Measurements from ENCODE around the gene CIDEB. TPM values are rescaled to one million over a fixed set of nuclear protein-coding genes. Genes with fewer than 3 reads are reported as not detected.

Gene CIDEB
- total and polyA plus RNA-seq, 2 of the 13 experiments (the other 11 are each of a cell fraction or from before 2014, with no cell fraction given) = 35.8 to 110 TPM

DNA sequence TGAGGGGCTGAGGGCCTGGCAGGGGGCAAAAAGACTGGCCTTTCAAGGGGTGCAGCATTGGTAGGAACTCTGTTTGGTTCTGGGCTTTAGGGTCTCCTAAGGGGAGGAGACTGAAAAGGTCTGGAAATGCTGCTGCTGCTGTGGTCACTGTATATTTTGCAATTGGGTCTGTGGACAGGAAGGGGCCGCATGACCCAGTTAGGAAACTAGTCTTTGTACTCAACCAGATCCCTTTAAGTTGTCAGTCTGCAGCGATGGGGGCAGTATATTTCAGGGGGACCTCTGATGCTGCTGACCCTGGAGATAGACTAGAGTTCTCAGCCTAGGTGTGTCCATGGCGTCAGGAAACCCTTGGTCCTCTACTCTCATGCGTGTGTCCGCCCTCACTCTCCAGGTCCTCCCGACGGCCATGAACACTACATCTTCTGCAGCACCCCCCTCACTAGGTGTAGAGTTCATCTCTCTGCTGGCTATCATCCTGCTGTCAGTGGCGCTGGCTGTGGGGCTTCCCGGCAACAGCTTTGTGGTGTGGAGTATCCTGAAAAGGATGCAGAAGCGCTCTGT, 7.5 kb upstream of the CIDEB start (continued):
- TF ChIP-seq HMG20B (CRISPR knock-in tag; conservative IDR thresholded peaks at IDR 0.05) = peak; percentile 40; the same call in 1 of the 2 replicates
- no peak for TF ChIP-seq ZNF207 (IDR thresholded peaks at IDR 0.05; ENCODE audit: borderline replicate concordance)
- TF ChIP-seq, protein P1, sequence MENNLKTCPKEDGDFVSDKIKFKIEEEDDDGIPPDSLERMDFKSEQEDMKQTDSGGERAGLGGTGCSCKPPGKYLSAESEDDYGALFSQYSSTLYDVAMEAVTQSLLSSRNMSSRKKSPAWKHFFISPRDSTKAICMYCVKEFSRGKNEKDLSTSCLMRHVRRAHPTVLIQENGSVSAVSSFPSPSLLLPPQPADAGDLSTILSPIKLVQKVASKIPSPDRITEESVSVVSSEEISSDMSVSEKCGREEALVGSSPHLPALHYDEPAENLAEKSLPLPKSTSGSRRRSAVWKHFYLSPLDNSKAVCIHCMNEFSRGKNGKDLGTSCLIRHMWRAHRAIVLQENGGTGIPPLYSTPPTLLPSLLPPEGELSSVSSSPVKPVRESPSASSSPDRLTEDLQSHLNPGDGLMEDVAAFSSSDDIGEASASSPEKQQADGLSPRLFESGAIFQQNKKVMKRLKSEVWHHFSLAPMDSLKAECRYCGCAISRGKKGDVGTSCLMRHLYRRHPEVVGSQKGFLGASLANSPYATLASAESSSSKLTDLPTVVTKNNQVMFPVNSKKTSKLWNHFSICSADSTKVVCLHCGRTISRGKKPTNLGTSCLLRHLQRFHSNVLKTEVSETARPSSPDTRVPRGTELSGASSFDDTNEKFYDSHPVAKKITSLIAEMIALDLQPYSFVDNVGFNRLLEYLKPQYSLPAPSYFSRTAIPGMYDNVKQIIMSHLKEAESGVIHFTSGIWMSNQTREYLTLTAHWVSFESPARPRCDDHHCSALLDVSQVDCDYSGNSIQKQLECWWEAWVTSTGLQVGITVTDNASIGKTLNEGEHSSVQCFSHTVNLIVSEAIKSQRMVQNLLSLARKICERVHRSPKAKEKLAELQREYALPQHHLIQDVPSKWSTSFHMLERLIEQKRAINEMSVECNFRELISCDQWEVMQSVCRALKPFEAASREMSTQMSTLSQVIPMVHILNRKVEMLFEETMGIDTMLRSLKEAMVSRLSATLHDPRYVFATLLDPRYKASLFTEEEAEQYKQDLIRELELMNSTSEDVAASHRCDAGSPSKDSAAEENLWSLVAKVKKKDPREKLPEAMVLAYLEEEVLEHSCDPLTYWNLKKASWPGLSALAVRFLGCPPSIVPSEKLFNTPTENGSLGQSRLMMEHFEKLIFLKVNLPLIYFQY (CRISPR knock-in tag; IDR thresholded peaks at IDR 0.05; ENCODE audit: borderline replicate concordance) = peak; percentile 95
- no peak for TF ChIP-seq HOXD1 (CRISPR knock-in tag; IDR thresholded peaks at IDR 0.05)
- TF ChIP-seq, protein P2, sequence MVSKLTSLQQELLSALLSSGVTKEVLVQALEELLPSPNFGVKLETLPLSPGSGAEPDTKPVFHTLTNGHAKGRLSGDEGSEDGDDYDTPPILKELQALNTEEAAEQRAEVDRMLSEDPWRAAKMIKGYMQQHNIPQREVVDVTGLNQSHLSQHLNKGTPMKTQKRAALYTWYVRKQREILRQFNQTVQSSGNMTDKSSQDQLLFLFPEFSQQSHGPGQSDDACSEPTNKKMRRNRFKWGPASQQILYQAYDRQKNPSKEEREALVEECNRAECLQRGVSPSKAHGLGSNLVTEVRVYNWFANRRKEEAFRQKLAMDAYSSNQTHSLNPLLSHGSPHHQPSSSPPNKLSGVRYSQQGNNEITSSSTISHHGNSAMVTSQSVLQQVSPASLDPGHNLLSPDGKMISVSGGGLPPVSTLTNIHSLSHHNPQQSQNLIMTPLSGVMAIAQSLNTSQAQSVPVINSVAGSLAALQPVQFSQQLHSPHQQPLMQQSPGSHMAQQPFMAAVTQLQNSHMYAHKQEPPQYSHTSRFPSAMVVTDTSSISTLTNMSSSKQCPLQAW (CRISPR knock-in tag; IDR thresholded peaks at IDR 0.05) = peak; percentile 50
- no peak for TF ChIP-seq BRD4 (CRISPR knock-in tag; IDR thresholded peaks at IDR 0.05)
- TF ChIP-seq, protein P3, sequence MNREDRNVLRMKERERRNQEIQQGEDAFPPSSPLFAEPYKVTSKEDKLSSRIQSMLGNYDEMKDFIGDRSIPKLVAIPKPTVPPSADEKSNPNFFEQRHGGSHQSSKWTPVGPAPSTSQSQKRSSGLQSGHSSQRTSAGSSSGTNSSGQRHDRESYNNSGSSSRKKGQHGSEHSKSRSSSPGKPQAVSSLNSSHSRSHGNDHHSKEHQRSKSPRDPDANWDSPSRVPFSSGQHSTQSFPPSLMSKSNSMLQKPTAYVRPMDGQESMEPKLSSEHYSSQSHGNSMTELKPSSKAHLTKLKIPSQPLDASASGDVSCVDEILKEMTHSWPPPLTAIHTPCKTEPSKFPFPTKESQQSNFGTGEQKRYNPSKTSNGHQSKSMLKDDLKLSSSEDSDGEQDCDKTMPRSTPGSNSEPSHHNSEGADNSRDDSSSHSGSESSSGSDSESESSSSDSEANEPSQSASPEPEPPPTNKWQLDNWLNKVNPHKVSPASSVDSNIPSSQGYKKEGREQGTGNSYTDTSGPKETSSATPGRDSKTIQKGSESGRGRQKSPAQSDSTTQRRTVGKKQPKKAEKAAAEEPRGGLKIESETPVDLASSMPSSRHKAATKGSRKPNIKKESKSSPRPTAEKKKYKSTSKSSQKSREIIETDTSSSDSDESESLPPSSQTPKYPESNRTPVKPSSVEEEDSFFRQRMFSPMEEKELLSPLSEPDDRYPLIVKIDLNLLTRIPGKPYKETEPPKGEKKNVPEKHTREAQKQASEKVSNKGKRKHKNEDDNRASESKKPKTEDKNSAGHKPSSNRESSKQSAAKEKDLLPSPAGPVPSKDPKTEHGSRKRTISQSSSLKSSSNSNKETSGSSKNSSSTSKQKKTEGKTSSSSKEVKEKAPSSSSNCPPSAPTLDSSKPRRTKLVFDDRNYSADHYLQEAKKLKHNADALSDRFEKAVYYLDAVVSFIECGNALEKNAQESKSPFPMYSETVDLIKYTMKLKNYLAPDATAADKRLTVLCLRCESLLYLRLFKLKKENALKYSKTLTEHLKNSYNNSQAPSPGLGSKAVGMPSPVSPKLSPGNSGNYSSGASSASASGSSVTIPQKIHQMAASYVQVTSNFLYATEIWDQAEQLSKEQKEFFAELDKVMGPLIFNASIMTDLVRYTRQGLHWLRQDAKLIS (CRISPR knock-in tag; IDR thresholded peaks at IDR 0.05) = 0 out of 2 replicates have a peak, but pooled peaks have one; percentile 10
- 0 out of 2 replicates have a peak, but pooled peaks have one; percentile 48 for TF ChIP-seq SALL2 (CRISPR knock-in tag; IDR thresholded peaks at IDR 0.05)
- peak; percentile 11; the same call in 1 of the 2 replicates for TF ChIP-seq TSC22D2 (CRISPR knock-in tag; IDR thresholded peaks at IDR 0.05; ENCODE audit: borderline replicate concordance)
- 0 out of 2 replicates have a peak, but pooled peaks have one; percentile 76 for TF ChIP-seq ZNF224 (CRISPR knock-in tag; IDR thresholded peaks at IDR 0.05)
- TF ChIP-seq ZNF737 (CRISPR knock-in tag; IDR thresholded peaks at IDR 0.05; ENCODE audit: borderline replicate concordance) = peak; percentile 94; the same call in 1 of the 2 replicates
- TF ChIP-seq SAP130 (CRISPR knock-in tag; IDR thresholded peaks at IDR 0.05; ENCODE audit: low read depth) = peak; percentile 3; the same call in 1 of the 2 replicates
- no peak for TF ChIP-seq JARID2 (CRISPR knock-in tag; IDR thresholded peaks at IDR 0.05; ENCODE audit: insufficient replicate concordance)
- TF ChIP-seq, protein P4, sequence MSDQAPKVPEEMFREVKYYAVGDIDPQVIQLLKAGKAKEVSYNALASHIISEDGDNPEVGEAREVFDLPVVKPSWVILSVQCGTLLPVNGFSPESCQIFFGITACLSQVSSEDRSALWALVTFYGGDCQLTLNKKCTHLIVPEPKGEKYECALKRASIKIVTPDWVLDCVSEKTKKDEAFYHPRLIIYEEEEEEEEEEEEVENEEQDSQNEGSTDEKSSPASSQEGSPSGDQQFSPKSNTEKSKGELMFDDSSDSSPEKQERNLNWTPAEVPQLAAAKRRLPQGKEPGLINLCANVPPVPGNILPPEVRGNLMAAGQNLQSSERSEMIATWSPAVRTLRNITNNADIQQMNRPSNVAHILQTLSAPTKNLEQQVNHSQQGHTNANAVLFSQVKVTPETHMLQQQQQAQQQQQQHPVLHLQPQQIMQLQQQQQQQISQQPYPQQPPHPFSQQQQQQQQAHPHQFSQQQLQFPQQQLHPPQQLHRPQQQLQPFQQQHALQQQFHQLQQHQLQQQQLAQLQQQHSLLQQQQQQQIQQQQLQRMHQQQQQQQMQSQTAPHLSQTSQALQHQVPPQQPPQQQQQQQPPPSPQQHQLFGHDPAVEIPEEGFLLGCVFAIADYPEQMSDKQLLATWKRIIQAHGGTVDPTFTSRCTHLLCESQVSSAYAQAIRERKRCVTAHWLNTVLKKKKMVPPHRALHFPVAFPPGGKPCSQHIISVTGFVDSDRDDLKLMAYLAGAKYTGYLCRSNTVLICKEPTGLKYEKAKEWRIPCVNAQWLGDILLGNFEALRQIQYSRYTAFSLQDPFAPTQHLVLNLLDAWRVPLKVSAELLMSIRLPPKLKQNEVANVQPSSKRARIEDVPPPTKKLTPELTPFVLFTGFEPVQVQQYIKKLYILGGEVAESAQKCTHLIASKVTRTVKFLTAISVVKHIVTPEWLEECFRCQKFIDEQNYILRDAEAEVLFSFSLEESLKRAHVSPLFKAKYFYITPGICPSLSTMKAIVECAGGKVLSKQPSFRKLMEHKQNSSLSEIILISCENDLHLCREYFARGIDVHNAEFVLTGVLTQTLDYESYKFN (CRISPR knock-in tag; conservative IDR thresholded peaks at IDR 0.05) = peak; percentile 69
- TF ChIP-seq NFYB (CRISPR knock-in tag; IDR thresholded peaks at IDR 0.05) = no peak
- peak; percentile 9; the same call in 1 of the 2 replicates for TF ChIP-seq NFKBIZ (CRISPR knock-in tag; IDR thresholded peaks at IDR 0.05)

Measured in HepG2 (cell line).